Gastrocnemius medialis (tissue), 4 donors: Measurements from ENCODE around the gene TELO2.

ENCODE experiments used
- POLR2A ChIP-seq, 2 donors: fragments of 450-650 bp; IDR thresholded peaks; one replicate each; pipeline ENCODE4 v1.6.1; 2017; ENCODE audit warnings: antibody characterized with exemption in 2 of 2, mild to moderate bottlenecking in 2 of 2, moderate library complexity in 2 of 2
- TF ChIP-seq, protein P1 (sequence below), 5 experiments: fragments of 450-650 bp in 3 of 5; fragments of 200-600 bp in 2 of 5; sonication (generic) in 2 of 5; IDR thresholded peaks in 4 of 5; conservative IDR thresholded peaks in 1 of 5; 1 replicate in 4 of 5; 2 replicates in 1 of 5; pipeline ENCODE4 v1.5.1; 2016 to 2019; ENCODE audit warnings: antibody characterized with exemption in 5 of 5, mild to moderate bottlenecking in 3 of 5, moderate library complexity in 3 of 5

DNA sequence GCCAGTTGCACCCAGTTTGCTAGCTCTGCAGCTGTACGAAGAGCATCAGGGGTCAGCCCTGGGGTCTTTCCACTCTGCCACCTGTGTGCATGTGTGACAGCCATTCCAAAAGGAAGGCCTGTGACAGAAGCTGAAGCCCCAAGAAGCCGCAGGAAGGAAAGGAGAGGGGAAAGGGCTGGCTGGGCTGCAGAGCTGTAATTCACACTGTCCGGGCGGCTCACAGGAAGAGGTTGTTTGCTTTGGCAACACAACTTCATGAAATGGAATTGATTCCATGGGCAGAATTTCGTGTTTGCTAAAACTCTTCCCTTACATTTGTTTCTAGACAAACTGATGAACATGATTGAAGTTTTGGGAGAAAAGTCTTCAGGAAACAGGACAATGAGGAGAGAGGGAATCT is 55.1 kb downstream of the TELO2 start:
- TF ChIP-seq, protein P1, sequence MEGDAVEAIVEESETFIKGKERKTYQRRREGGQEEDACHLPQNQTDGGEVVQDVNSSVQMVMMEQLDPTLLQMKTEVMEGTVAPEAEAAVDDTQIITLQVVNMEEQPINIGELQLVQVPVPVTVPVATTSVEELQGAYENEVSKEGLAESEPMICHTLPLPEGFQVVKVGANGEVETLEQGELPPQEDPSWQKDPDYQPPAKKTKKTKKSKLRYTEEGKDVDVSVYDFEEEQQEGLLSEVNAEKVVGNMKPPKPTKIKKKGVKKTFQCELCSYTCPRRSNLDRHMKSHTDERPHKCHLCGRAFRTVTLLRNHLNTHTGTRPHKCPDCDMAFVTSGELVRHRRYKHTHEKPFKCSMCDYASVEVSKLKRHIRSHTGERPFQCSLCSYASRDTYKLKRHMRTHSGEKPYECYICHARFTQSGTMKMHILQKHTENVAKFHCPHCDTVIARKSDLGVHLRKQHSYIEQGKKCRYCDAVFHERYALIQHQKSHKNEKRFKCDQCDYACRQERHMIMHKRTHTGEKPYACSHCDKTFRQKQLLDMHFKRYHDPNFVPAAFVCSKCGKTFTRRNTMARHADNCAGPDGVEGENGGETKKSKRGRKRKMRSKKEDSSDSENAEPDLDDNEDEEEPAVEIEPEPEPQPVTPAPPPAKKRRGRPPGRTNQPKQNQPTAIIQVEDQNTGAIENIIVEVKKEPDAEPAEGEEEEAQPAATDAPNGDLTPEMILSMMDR (IDR thresholded peaks at IDR 0.05 in 4 of 5, conservative IDR thresholded peaks at IDR 0.05 in 1 of 5): no peak
- TF ChIP-seq POLR2A (IDR thresholded peaks at IDR 0.05): no peak
